HG03558 (cell line): Measurements from ENCODE around the gene IL1RAP.
"Not testable (repeated sequence)": the region's sequence is repeated elsewhere in the genome, so short reads cannot be mapped to it uniquely, and the experiment has no call there.

ENCODE experiments used
- ATAC-seq: cut with Tn5 transposase; IDR thresholded peaks from one replicate; pipeline ENCODE4 v1.9.1; 2021; ENCODE audit warnings: moderate number of reproducible peaks; ENCODE audit not compliant: unreplicated experiment; ENCODE audit errors: extremely low read depth

The IL1RAP gene

GRCh38 chr3:190505381-190506003 lies 8.4 kb upstream of the IL1RAP start:
- no peak for ATAC-seq

- no peak for ATAC-seq
These were observed 7.6 kb upstream of the IL1RAP start for GRCh38 chr3:190506271-190506670.

GRCh38 chr3:190512666-190513065 lies 1.2 kb upstream of the IL1RAP start:
- ATAC-seq, result no peak

- no peak for ATAC-seq
These were observed 698 bp downstream of the IL1RAP start for GRCh38 chr3:190514413-190515153.

GRCh38 chr3:190516416-190516815 lies 2.5 kb downstream of the IL1RAP start:
- no peak for ATAC-seq

GRCh38 chr3:190517687-190518086 lies 3.8 kb downstream of the IL1RAP start:
- no peak for ATAC-seq

GRCh38 chr3:190518531-190518930 lies 4.6 kb downstream of the IL1RAP start:
- not testable (repeated sequence) for ATAC-seq

GRCh38 chr3:190519886-190520285 lies 6.0 kb downstream of the IL1RAP start:
- no peak for ATAC-seq

GRCh38 chr3:190521998-190522397 lies 8.1 kb downstream of the IL1RAP start:
- ATAC-seq, result no peak

- no peak for ATAC-seq
These were observed 8.8 kb downstream of the IL1RAP start for GRCh38 chr3:190522621-190523222.

- ATAC-seq, result no peak
These were observed 11.1 kb downstream of the IL1RAP start for GRCh38 chr3:190524942-190525341.

- no peak for ATAC-seq
These were observed 11.7 kb downstream of the IL1RAP start for GRCh38 chr3:190525634-190526033.

GRCh38 chr3:190526787-190527762 lies 13.2 kb downstream of the IL1RAP start:
- ATAC-seq, result no peak

- no peak for ATAC-seq
These were observed 14.8 kb downstream of the IL1RAP start for GRCh38 chr3:190528706-190529105.

- no peak for ATAC-seq
These were observed 17.5 kb downstream of the IL1RAP start for GRCh38 chr3:190531406-190531805.

GRCh38 chr3:190532731-190533203 lies 18.9 kb downstream of the IL1RAP start:
- no peak for ATAC-seq

- no peak for ATAC-seq
These were observed 19.8 kb downstream of the IL1RAP start for GRCh38 chr3:190533511-190534281.

GRCh38 chr3:190534386-190534785 lies 20.5 kb downstream of the IL1RAP start:
- ATAC-seq, result no peak

- no peak for ATAC-seq
These were observed 21.1 kb downstream of the IL1RAP start for GRCh38 chr3:190534986-190535385.

GRCh38 chr3:190537146-190537545 lies 23.3 kb downstream of the IL1RAP start:
- ATAC-seq, result no peak
